A673 (cell line): Measurements from ENCODE around the gene CEP170B. TPM values are rescaled to one million over a fixed set of nuclear protein-coding genes. Genes with fewer than 3 reads are reported as not detected.

Experiments used
- BruUV-seq: library from RNA; stranded (reverse); fragments of 400-500 nt; replicated peaks from 2 replicates; lab custom pipeline; 2021; lab: Mats Ljungman, UMichigan
- CTCF ChIA-PET: fragments of 300-600 bp; sonication (Branson Sonifier 250); formaldehyde crosslinking; loops from one replicate; lab custom pipeline; 2022; ENCODE audit warnings: antibody characterized with exemption; lab: Charles Lee
- POLR2A ChIA-PET: fragments of 300-600 bp; sonication (Branson Sonifier 250); formaldehyde crosslinking; loops from one replicate; lab custom pipeline; 2022; ENCODE audit warnings: antibody characterized with exemption; ENCODE audit not compliant: low non-redundant PET; lab: Charles Lee
- DNase-seq: peaks from one replicate; pipeline ENCODE4 v3.0.0-alpha.2; 2015; ENCODE audit warnings: low spot score
- H3K27ac ChIP-seq: fragments of 200-600 bp; sonication (generic); 2 replicates; pipeline ENCODE4 v1.5.1; 2016; ENCODE audit warnings: mixed run types, low read depth, mild to moderate bottlenecking, mixed read lengths, antibody characterized with exemption, low read length; ENCODE audit not compliant: poor library complexity, severe bottlenecking
- H3K27me3 ChIP-seq: fragments of 200-600 bp; sonication (generic); replicated peaks from 2 replicates; pipeline ENCODE4 v1.6.1; 2017; ENCODE audit warnings: mixed run types, low read depth, mild to moderate bottlenecking, mixed read lengths, antibody characterized with exemption, low read length; ENCODE audit not compliant: insufficient read depth, poor library complexity
- H3K36me3 ChIP-seq: fragments of 200-600 bp; sonication (generic); 2 replicates; pipeline ENCODE4 v1.6.1; 2016; ENCODE audit warnings: mixed run types, mild to moderate bottlenecking, mixed read lengths, antibody characterized with exemption, low read length; ENCODE audit not compliant: insufficient read depth, poor library complexity, severe bottlenecking
- H3K4me1 ChIP-seq: fragments of 200-600 bp; sonication (generic); 2 replicates; pipeline ENCODE4 v1.6.1; 2017; ENCODE audit warnings: mixed run types, mild to moderate bottlenecking, mixed read lengths, antibody characterized with exemption, low read length; ENCODE audit not compliant: insufficient read depth, poor library complexity, severe bottlenecking
- H3K4me3 ChIP-seq: fragments of 200-600 bp; sonication (generic); 2 replicates; pipeline ENCODE4 v1.5.1; 2016; ENCODE audit warnings: low read depth, mixed run types, mild to moderate bottlenecking, mixed read lengths, low read length; ENCODE audit not compliant: poor library complexity, severe bottlenecking
- H3K9me3 ChIP-seq: fragments of 200-600 bp; sonication (generic); 2 replicates; pipeline ENCODE4 v1.6.1; 2016; ENCODE audit warnings: mixed run types, low read depth, mild to moderate bottlenecking, mixed read lengths, antibody characterized with exemption, low read length; ENCODE audit not compliant: poor library complexity, severe bottlenecking
- CTCF ChIP-seq: fragments of 300-800, 200-600 bp; sonication (generic); conservative IDR thresholded peaks from 2 replicates; pipeline ENCODE4 v1.5.1; 2017; ENCODE audit warnings: low read depth, mild to moderate bottlenecking, antibody characterized with exemption, low read length, moderate library complexity, mixed read lengths
- EZH2 ChIP-seq: fragments of 200-600 bp; sonication (generic); IDR thresholded peaks from 2 replicates; pipeline ENCODE4 v1.6.1; 2017; ENCODE audit warnings: borderline replicate concordance, low read depth, mild to moderate bottlenecking, mixed read lengths, antibody characterized with exemption, low read length; ENCODE audit not compliant: poor library complexity, severe bottlenecking
- intact Hi-C: fragments of 100-400 bp; cut with micrococcal nuclease; formaldehyde crosslinking; loops from one replicate; pipeline ENCODE4 v1.10.0; 2022; ENCODE audit not compliant: unreplicated experiment
- total RNA-seq: library from RNA; stranded (reverse); gene quantifications from 2 replicates; pipeline ENCODE4 v1.2.3, GENCODE V29; 2021

CEP170B gene
- total RNA-seq, 1 experiment from 2014 or later, result 20.8 TPM

GRCh38 chr14:104871145-104871655 lies 6.1 kb downstream of the CEP170B start:
- H3K27ac ChIP-seq, result no peak overlapping the region
- ChIA-PET CTCF (no interaction called here), POLR2A (no interaction called here)
- no peak overlapping the region for H3K4me3 ChIP-seq
- H3K9me3 ChIP-seq, result no peaks in the 10 kb centered on the region
- TF ChIP-seq EZH2, result no peak
- TF ChIP-seq CTCF, result no peak
- no peaks in the 10 kb centered on the region for H3K27me3 ChIP-seq
- intact Hi-C loops, result no loop called here
- H3K4me1 ChIP-seq, result no peaks in the 10 kb centered on the region
- no TSS peak for BruUV-seq
- no peaks in the 10 kb centered on the region for H3K36me3 ChIP-seq
- no peak for DNase-seq

- POLR2A ChIA-PET, result no interaction called here
- no peaks in the 10 kb centered on the region for H3K27me3 ChIP-seq
- no peak overlapping the region for H3K27ac ChIP-seq
- no peaks in the 10 kb centered on the region for H3K36me3 ChIP-seq
- no peaks in the 10 kb centered on the region for H3K9me3 ChIP-seq
- no peak for DNase-seq
- no peak overlapping the region for H3K4me3 ChIP-seq
- intact Hi-C loops, result no loop called here
- CTCF ChIA-PET, result no interaction called here
- TF ChIP-seq CTCF (no peak), EZH2 (no peak)
- no peaks in the 10 kb centered on the region for H3K4me1 ChIP-seq
- BruUV-seq, result no TSS peak
Observed at GRCh38 chr14:104871656-104872468, 6.8 kb downstream of the CEP170B start.

GRCh38 chr14:104872469-104873341 lies 7.6 kb downstream of the CEP170B start:
- BruUV-seq, result no TSS peak
- intact Hi-C loops, result no loop called here

More at GRCh38 chr14:104872469-104873341, 7.6 kb downstream of the CEP170B start:
- POLR2A ChIA-PET, result no interaction called here
- no peaks in the 10 kb centered on the region for H3K4me1 ChIP-seq
- H3K9me3 ChIP-seq, result no peaks in the 10 kb centered on the region
- H3K36me3 ChIP-seq, result no peaks in the 10 kb centered on the region
- no peak for DNase-seq
- no peak for TF ChIP-seq EZH2
- no peak overlapping the region for H3K4me3 ChIP-seq
- no peak overlapping the region for H3K27ac ChIP-seq
- CTCF ChIA-PET, result no interaction called here
- H3K27me3 ChIP-seq, result no peaks in the 10 kb centered on the region
